Measurements from ENCODE around the gene GSS. TPM values are rescaled to one million over a fixed set of nuclear protein-coding genes. Genes with fewer than 3 reads are reported as not detected.
A peak's percentile ranks its signal among the peaks of the same experiment; 100 is the strongest.

GSS gene
- total and polyA plus RNA-seq, 2 donors (not counting 1 experiment from before 2014, with no cell fraction given): 55.3 to 71.3 TPM

DNA sequence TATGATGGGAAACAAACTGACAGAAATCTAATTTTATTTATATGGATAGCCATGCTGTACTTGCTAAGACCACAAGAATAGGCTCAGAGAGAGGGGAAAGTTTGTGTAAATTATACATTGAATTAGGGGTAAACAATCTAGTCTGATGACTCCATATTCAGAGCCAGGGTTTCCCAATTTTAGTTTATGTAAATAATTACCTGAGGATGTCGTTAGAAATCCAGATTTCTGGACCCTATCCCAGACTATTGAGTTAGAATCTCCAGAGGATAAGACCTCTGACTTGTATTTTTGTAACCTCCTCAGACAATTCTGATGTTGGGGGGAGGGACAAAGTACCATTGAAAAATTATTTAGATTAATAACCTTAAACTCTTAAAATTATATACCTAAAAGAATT, 60.9 kb downstream of the GSS start:
- Histone ChIP-seq H3K9me3 (ENCODE audit: control insufficient read depth, insufficient read depth, low read depth, low read length) (no peaks in the 10 kb centered on the region), H2AFZ (ENCODE audit: low read length) (no peak overlapping the region), H4K20me1 (ENCODE audit: control insufficient read depth, extremely low read depth, insufficient read depth, low read length) (no peaks in the 10 kb centered on the region), H3K4me1 (ENCODE audit: control insufficient read depth, extremely low read depth, insufficient read depth, low read length) (peaks cover 4% of the 10 kb centered on the region), H3K27me3 (ENCODE audit: control insufficient read depth, insufficient read depth, low read length) (no peaks in the 10 kb centered on the region), H3K4me2 (ENCODE audit: extremely low read depth, insufficient read depth, low read length) (no peak overlapping the region), H3K27ac (ENCODE audit: insufficient read depth, low read length) (no peak overlapping the region), H3K4me3 (replicated peaks in 1 of 4; ENCODE audit: control extremely low read depth in 1 of 4, insufficient read depth in 1 of 4, low read depth in 3 of 4, low read length in 4 of 4) (no peak overlapping the region), H3K9ac (ENCODE audit: insufficient read depth, low read length) (no peak overlapping the region), H3K79me2 (ENCODE audit: control insufficient read depth, insufficient read depth, low read length) (no peaks in the 10 kb centered on the region), H3K36me3 (ENCODE audit: control insufficient read depth, insufficient read depth, low read length) (no peaks in the 10 kb centered on the region)
- no peak for DNase-seq (ENCODE audit: low read depth in 2 of 2)
- TF ChIP-seq, protein P1, sequence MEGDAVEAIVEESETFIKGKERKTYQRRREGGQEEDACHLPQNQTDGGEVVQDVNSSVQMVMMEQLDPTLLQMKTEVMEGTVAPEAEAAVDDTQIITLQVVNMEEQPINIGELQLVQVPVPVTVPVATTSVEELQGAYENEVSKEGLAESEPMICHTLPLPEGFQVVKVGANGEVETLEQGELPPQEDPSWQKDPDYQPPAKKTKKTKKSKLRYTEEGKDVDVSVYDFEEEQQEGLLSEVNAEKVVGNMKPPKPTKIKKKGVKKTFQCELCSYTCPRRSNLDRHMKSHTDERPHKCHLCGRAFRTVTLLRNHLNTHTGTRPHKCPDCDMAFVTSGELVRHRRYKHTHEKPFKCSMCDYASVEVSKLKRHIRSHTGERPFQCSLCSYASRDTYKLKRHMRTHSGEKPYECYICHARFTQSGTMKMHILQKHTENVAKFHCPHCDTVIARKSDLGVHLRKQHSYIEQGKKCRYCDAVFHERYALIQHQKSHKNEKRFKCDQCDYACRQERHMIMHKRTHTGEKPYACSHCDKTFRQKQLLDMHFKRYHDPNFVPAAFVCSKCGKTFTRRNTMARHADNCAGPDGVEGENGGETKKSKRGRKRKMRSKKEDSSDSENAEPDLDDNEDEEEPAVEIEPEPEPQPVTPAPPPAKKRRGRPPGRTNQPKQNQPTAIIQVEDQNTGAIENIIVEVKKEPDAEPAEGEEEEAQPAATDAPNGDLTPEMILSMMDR (conservative IDR thresholded peaks at IDR 0.05 in 1 of 2, IDR thresholded peaks at IDR 0.05 in 1 of 2; ENCODE audit: low read depth in 1 of 2, low read length in 2 of 2): no peak
- TF ChIP-seq EZH2 (IDR thresholded peaks at IDR 0.05; ENCODE audit: low read length, missing control alignments): no peak

- Histone ChIP-seq H3K79me2 (ENCODE audit: control insufficient read depth, insufficient read depth, low read length) (no peaks in the 10 kb centered on the region), H3K27me3 (ENCODE audit: control insufficient read depth, insufficient read depth, low read length) (no peaks in the 10 kb centered on the region), H2AFZ (ENCODE audit: low read length) (no peak overlapping the region), H3K4me1 (ENCODE audit: control insufficient read depth, extremely low read depth, insufficient read depth, low read length) (peaks cover 4% of the 10 kb centered on the region), H3K9ac (ENCODE audit: insufficient read depth, low read length) (no peak overlapping the region), H3K36me3 (ENCODE audit: control insufficient read depth, insufficient read depth, low read length) (no peaks in the 10 kb centered on the region), H3K27ac (ENCODE audit: insufficient read depth, low read length) (no peak overlapping the region), H3K4me2 (ENCODE audit: extremely low read depth, insufficient read depth, low read length) (no peak overlapping the region), H4K20me1 (ENCODE audit: control insufficient read depth, extremely low read depth, insufficient read depth, low read length) (no peaks in the 10 kb centered on the region), H3K9me3 (ENCODE audit: control insufficient read depth, insufficient read depth, low read depth, low read length) (no peaks in the 10 kb centered on the region), H3K4me3 (replicated peaks in 1 of 4; ENCODE audit: control extremely low read depth in 1 of 4, insufficient read depth in 1 of 4, low read depth in 3 of 4, low read length in 4 of 4) (no peak overlapping the region)
- no peak for TF ChIP-seq EZH2 (IDR thresholded peaks at IDR 0.05; ENCODE audit: low read length, missing control alignments)
- TF ChIP-seq, protein P1 (conservative IDR thresholded peaks at IDR 0.05 in 1 of 2, IDR thresholded peaks at IDR 0.05 in 1 of 2; ENCODE audit: low read depth in 1 of 2, low read length in 2 of 2): no peak
- DNase-seq (ENCODE audit: low read depth in 2 of 2): no peak
Measured at GRCh38 chr20:34892671-34893070, 62.9 kb downstream of the GSS start.

DNA sequence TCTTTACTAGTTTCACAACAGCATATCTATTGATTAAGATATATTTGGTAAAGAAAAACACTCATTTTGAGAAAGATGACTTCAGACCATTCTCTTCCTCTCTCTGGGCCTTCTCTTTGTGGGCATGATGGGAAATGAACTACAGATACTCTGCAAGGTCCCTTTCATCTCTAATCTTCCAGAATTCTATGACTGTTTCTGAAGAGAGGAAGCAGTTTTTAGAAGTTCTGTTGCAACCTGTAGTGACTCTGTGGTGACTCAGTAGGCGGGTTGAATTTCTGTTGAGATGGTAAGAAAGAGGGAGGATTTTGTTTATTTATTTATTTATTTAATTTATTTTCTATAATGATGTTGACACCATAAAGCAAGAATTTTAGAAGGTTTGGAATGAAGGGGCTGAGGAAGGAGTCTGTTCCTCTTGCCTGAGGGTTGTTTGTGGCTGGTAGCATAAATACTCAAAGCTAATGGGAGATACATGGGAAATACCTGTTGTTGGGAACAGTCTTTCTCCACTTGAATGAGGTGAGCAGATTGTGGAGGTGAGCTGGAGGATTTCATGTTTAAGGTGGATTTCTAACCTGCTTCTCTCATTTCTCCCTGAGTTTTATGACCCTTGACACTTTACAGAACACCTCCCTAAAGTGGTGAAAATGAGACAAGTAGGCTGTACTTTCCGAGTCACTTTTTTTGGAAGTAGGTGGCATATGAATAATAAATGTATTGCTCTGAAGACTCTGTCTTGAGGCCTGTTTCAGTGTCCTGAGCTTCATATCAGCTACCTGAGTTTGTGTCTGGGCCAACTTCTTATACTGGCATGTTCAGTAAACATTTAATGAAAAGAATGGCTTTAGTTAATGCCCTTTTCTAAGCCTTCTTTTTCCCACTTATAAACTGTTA, 64.2 kb downstream of the GSS start:
- no peaks in the 10 kb centered on the region for H3K9me3 ChIP-seq (ENCODE audit: control insufficient read depth, insufficient read depth, low read depth, low read length)
- TF ChIP-seq, protein P1 (conservative IDR thresholded peaks at IDR 0.05 in 1 of 2, IDR thresholded peaks at IDR 0.05 in 1 of 2; ENCODE audit: low read depth in 1 of 2, low read length in 2 of 2): no peak
- no peak for TF ChIP-seq EZH2 (IDR thresholded peaks at IDR 0.05; ENCODE audit: low read length, missing control alignments)
- H3K4me1 ChIP-seq (ENCODE audit: control insufficient read depth, extremely low read depth, insufficient read depth, low read length): peaks cover 4% of the 10 kb centered on the region
- no peak overlapping the region for H3K27ac ChIP-seq (ENCODE audit: insufficient read depth, low read length)
- H3K27me3 ChIP-seq (ENCODE audit: control insufficient read depth, insufficient read depth, low read length): no peaks in the 10 kb centered on the region
- H3K9ac ChIP-seq (ENCODE audit: insufficient read depth, low read length): no peak overlapping the region
- peak; percentile 68 to 73 for DNase-seq (ENCODE audit: low read depth in 2 of 2)
- H3K79me2 ChIP-seq (ENCODE audit: control insufficient read depth, insufficient read depth, low read length): no peaks in the 10 kb centered on the region
- no peaks in the 10 kb centered on the region for H3K36me3 ChIP-seq (ENCODE audit: control insufficient read depth, insufficient read depth, low read length)
- no peak overlapping the region for H2AFZ ChIP-seq (ENCODE audit: low read length)
- H3K4me3 ChIP-seq (replicated peaks in 1 of 4; ENCODE audit: control extremely low read depth in 1 of 4, insufficient read depth in 1 of 4, low read depth in 3 of 4, low read length in 4 of 4): no peak overlapping the region
- H3K4me2 ChIP-seq (ENCODE audit: extremely low read depth, insufficient read depth, low read length): no peak overlapping the region
- no peaks in the 10 kb centered on the region for H4K20me1 ChIP-seq (ENCODE audit: control insufficient read depth, extremely low read depth, insufficient read depth, low read length)
